ENCODE measurements around the gene EDNRA. TPM values are rescaled to one million over a fixed set of nuclear protein-coding genes. Genes with fewer than 3 reads are reported as not detected.

Gene EDNRA
- total RNA-seq, 4 donors from 2014 or later, result 2.5 to 8.8 (median 6.1) TPM

- Histone ChIP-seq H3K27ac (no peak overlapping the region), H3K36me3 (no peaks in the 10 kb centered on the region), H3K4me1 (no peaks in the 10 kb centered on the region), H3K9me3 (no peaks in the 10 kb centered on the region), H3K27me3 (no peaks in the 10 kb centered on the region), H3K4me3 (no peak overlapping the region)
- no peak for DNase-seq
- no peak for TF ChIP-seq POLR2A (IDR thresholded peaks at IDR 0.05)
- no peak for TF ChIP-seq CTCF (IDR thresholded peaks at IDR 0.05)
- WGBS, 2 donors, result 100% methylated on average over 1 of the region's 1 CpG; no CpG with 5 or more reads in 1 of the 2 donors
- intact Hi-C loops (cut with DNase I), result no loop called here
These were observed 34.5 kb downstream of the EDNRA start for GRCh38 chr4:147515220-147515936.

GRCh38 chr4:147516133-147516532, 35.2 kb downstream of the EDNRA start:
- H3K27ac ChIP-seq, result no peak overlapping the region
- no peaks in the 10 kb centered on the region for H3K4me1 ChIP-seq
- DNase-seq, result no peak
- 53 to 67% methylated on average over 1 of the region's 1 CpG for WGBS, 2 donors
- intact Hi-C loops (cut with DNase I), result no loop called here
- H3K4me3 ChIP-seq, result no peak overlapping the region
- no peaks in the 10 kb centered on the region for H3K9me3 ChIP-seq
- no peaks in the 10 kb centered on the region for H3K27me3 ChIP-seq
- no peak for TF ChIP-seq CTCF (IDR thresholded peaks at IDR 0.05)
- TF ChIP-seq POLR2A (IDR thresholded peaks at IDR 0.05), result no peak
- no peaks in the 10 kb centered on the region for H3K36me3 ChIP-seq

- Histone ChIP-seq H3K9me3 (no peaks in the 10 kb centered on the region), H3K27me3 (no peaks in the 10 kb centered on the region), H3K36me3 (no peaks in the 10 kb centered on the region), H3K4me1 (no peaks in the 10 kb centered on the region), H3K4me3 (no peak overlapping the region), H3K27ac (no peak overlapping the region)
- no peak for TF ChIP-seq CTCF (IDR thresholded peaks at IDR 0.05)
- TF ChIP-seq POLR2A (IDR thresholded peaks at IDR 0.05), result no peak
- intact Hi-C loops (cut with DNase I), result no loop called here
- WGBS, 2 donors, result 59 to 65% methylated on average over 2 of the region's 2 CpGs
- no peak for DNase-seq
These were observed 37.2 kb downstream of the EDNRA start for GRCh38 chr4:147518086-147518485.

- no peak for DNase-seq
- Histone ChIP-seq H3K4me3 (no peak overlapping the region), H3K36me3 (no peaks in the 10 kb centered on the region), H3K4me1 (no peaks in the 10 kb centered on the region), H3K27ac (no peak overlapping the region), H3K27me3 (no peaks in the 10 kb centered on the region), H3K9me3 (no peaks in the 10 kb centered on the region)
- TF ChIP-seq CTCF (IDR thresholded peaks at IDR 0.05) (peak; percentile 29 to 83 (median 66)), POLR2A (IDR thresholded peaks at IDR 0.05) (no peak)
- WGBS, 2 donors, result 74 to 93% methylated on average over 3 of the region's 3 CpGs
- intact Hi-C loops (cut with DNase I), result no loop called here
These were observed 38.2 kb downstream of the EDNRA start for GRCh38 chr4:147518846-147519767.

- Histone ChIP-seq H3K27ac (no peak overlapping the region), H3K36me3 (no peaks in the 10 kb centered on the region), H3K4me1 (peaks cover 0 to 3% (median 0%) of the 10 kb centered on the region in 3 donors), H3K9me3 (no peaks in the 10 kb centered on the region), H3K4me3 (no peak overlapping the region), H3K27me3 (no peaks in the 10 kb centered on the region)
- DNase-seq, result no peak
- intact Hi-C loops (cut with DNase I), result no loop called here
- TF ChIP-seq POLR2A (IDR thresholded peaks at IDR 0.05) (no peak), CTCF (IDR thresholded peaks at IDR 0.05) (no peak)
- WGBS, 2 donors, result 23 to 26% methylated on average over 1 of the region's 1 CpG
These were observed 43.7 kb downstream of the EDNRA start for GRCh38 chr4:147524601-147525000.

Measured in esophagus squamous epithelium (tissue), 5 donors.